HepG2 (cell line): ENCODE results near the gene PRR20G. TPM values are rescaled to one million over a fixed set of nuclear protein-coding genes. Genes with fewer than 3 reads are reported as not detected.

Experiments used
- ATAC-seq: fragments of 200-7000 bp; cut with Tn5 transposase; 3 replicates; pipeline ENCODE4 v1.9.1; 2020; ENCODE audit warnings: mild to moderate bottlenecking, moderate library complexity
- BruUV-seq: library from RNA; stranded (reverse); fragments of 400-500 nt; replicated peaks from 2 replicates; lab custom pipeline; 2021; lab: Mats Ljungman, UMichigan
- CTCF ChIA-PET: fragments of 300-600 bp; formaldehyde crosslinking; extraction: SDS; loops from one replicate; lab custom pipeline; 2021; ENCODE audit warnings: low total read pairs, inconsistent platforms, low intra/inter-chr PET ratio; lab: Yijun Ruan, JAX
- POLR2A ChIA-PET: fragments of 350-600 bp; sonication (Branson Sonifier 250); formaldehyde crosslinking; loops from one replicate; lab custom pipeline; 2020; ENCODE audit warnings: antibody characterized with exemption, inconsistent platforms; lab: Yijun Ruan, JAX
- DNase-seq: peaks from one replicate; pipeline ENCODE4 v3.0.0-alpha.2; 2015; ENCODE audit warnings: low spot score
- FAIRE-seq: peaks from 3 replicates; lab custom pipeline; 2011; peaks lifted over from hg19 to GRCh38; lab: Jason Lieb, UNC
- H2AFZ ChIP-seq: one replicate; pipeline ENCODE4 v1.6.1; 2011; ENCODE audit warnings: low read length, inconsistent platforms
- H3K27ac ChIP-seq: fragments of 300-600 bp; 3 replicates; pipeline ENCODE4 v1.8.0; 2011; ENCODE audit warnings: mixed run types, mild to moderate bottlenecking, mixed read lengths, low read length, inconsistent platforms; ENCODE audit not compliant: insufficient read depth; ENCODE audit errors: extremely low read length
- H3K27me3 ChIP-seq, 2 experiments: fragments of 200-600 bp in 1 of 2; 2 replicates in 1 of 2; 3 replicates in 1 of 2; pipeline versions ENCODE4 v1.6.0 to v1.8.0; 2011; ENCODE audit warnings: low read length in 2 of 2, mild to moderate bottlenecking in 2 of 2, moderate library complexity in 2 of 2, inconsistent platforms in 1 of 2; ENCODE audit not compliant: insufficient read depth in 2 of 2, control insufficient read depth in 1 of 2
- H3K36me3 ChIP-seq, 2 experiments: fragments of 200-600 bp in 1 of 2; replicated peaks in 1 of 2; 2 replicates in 1 of 2; 3 replicates in 1 of 2; pipeline versions ENCODE4 v1.5.1 to v1.8.0; 2011; ENCODE audit warnings: low read length in 2 of 2, inconsistent platforms in 1 of 2; ENCODE audit not compliant: insufficient read depth in 2 of 2, control insufficient read depth in 1 of 2
- H3K4me1 ChIP-seq: 2 replicates; pipeline ENCODE4 v1.5.1; 2012; ENCODE audit warnings: low read length, inconsistent platforms; ENCODE audit not compliant: insufficient read depth
- H3K4me2 ChIP-seq: 2 replicates; pipeline ENCODE4 v1.6.0; 2011; ENCODE audit warnings: low read depth, low read length, inconsistent platforms
- H3K4me3 ChIP-seq, 3 experiments: fragments of 200-600 bp in 1 of 3; sonication (generic), shearing (Covaris generic) in 1 of 3; replicated peaks in 1 of 3; 2 replicates each; pipeline ENCODE4 v1.5.1; 2011 to 2016; ENCODE audit warnings: low read length in 3 of 3, inconsistent platforms in 2 of 3, low read depth in 2 of 3, mild to moderate bottlenecking in 2 of 3, control low read depth in 1 of 3, mixed read lengths in 1 of 3; ENCODE audit not compliant: insufficient read depth in 1 of 3
- H3K79me2 ChIP-seq: one replicate; pipeline ENCODE4 v1.6.1; 2011; ENCODE audit warnings: low read length, inconsistent platforms; ENCODE audit not compliant: insufficient read depth
- H3K9ac ChIP-seq: 2 replicates; pipeline ENCODE4 v1.6.0; 2011; ENCODE audit warnings: mild to moderate bottlenecking, low read depth, low read length, inconsistent platforms; ENCODE audit not compliant: insufficient read depth
- H3K9me3 ChIP-seq: 2 replicates; pipeline ENCODE4 v1.5.1; 2012; ENCODE audit warnings: mild to moderate bottlenecking, low read length
- H4K20me1 ChIP-seq: 2 replicates; pipeline ENCODE4 v1.6.0; 2011; ENCODE audit warnings: inconsistent platforms, mild to moderate bottlenecking, low read length, moderate library complexity; ENCODE audit not compliant: insufficient read depth
- BRD4 ChIP-seq: sonication (generic); formaldehyde crosslinking; IDR thresholded peaks from 2 replicates; pipeline ENCODE4 v1.4.0; 2020; ENCODE audit warnings: missing genetic modification reagents
- DPF2 ChIP-seq: sonication (generic); formaldehyde crosslinking; IDR thresholded peaks from 2 replicates; pipeline ENCODE4 v1.4.0; 2020; ENCODE audit warnings: mild to moderate bottlenecking, low read depth, missing genetic modification reagents, borderline replicate concordance
- EHMT2 ChIP-seq: fragments of 200-600 bp; sonication (generic); IDR thresholded peaks from 2 replicates; pipeline ENCODE4 v1.7.0; 2017; ENCODE audit warnings: antibody characterized with exemption, low read depth, low read length, borderline replicate concordance
- GTF3A ChIP-seq: sonication (generic); formaldehyde crosslinking; conservative IDR thresholded peaks from 2 replicates; pipeline ENCODE4 v1.4.0; 2020; ENCODE audit warnings: mild to moderate bottlenecking, missing genetic modification reagents
- JUNB ChIP-seq: sonication (generic); formaldehyde crosslinking; IDR thresholded peaks from 2 replicates; pipeline ENCODE4 v1.8.0; 2022; ENCODE audit warnings: missing genetic modification reagents, mild to moderate bottlenecking, borderline replicate concordance
- MED13 ChIP-seq: sonication (generic); formaldehyde crosslinking; IDR thresholded peaks from 2 replicates; pipeline ENCODE4 v1.5.0; 2020; ENCODE audit warnings: missing genetic modification reagents
- NR1H2 ChIP-seq: sonication (generic); formaldehyde crosslinking; IDR thresholded peaks from 2 replicates; pipeline ENCODE4 v1.8.1; 2022; ENCODE audit warnings: low read depth, missing genetic modification reagents, borderline replicate concordance
- POGK ChIP-seq: sonication (generic); formaldehyde crosslinking; conservative IDR thresholded peaks from 2 replicates; pipeline ENCODE4 v1.8.0; 2022; ENCODE audit warnings: mild to moderate bottlenecking, moderate library complexity, missing genetic modification reagents
- SOX13 ChIP-seq, 3 experiments: fragments of 450-650 bp in 1 of 3; sonication (generic) in 1 of 3; formaldehyde crosslinking in 1 of 3; IDR thresholded peaks in 2 of 3; conservative IDR thresholded peaks in 1 of 3; 2 replicates each; pipeline versions ENCODE4 v1.5.0 to v1.6.1; 2016 to 2020; ENCODE audit warnings: antibody characterized with exemption in 1 of 3, mild to moderate bottlenecking in 1 of 3, missing compliant biosample characterization in 1 of 3, missing genetic modification reagents in 1 of 3, moderate library complexity in 1 of 3
- SP4 ChIP-seq: sonication (generic); formaldehyde crosslinking; IDR thresholded peaks from 2 replicates; pipeline ENCODE4 v1.8.1; 2023; ENCODE audit warnings: mild to moderate bottlenecking, missing genetic modification reagents
- SSRP1 ChIP-seq: IDR thresholded peaks from 2 replicates; pipeline ENCODE4 v1.6.1; 2016; ENCODE audit warnings: control low read depth
- U2AF2 ChIP-seq: fragments of 200-400 bp; formaldehyde crosslinking; IDR thresholded peaks from 2 replicates; pipeline ENCODE4 v1.6.1; 2017; ENCODE audit warnings: low read depth, mild to moderate bottlenecking, low read length
- ZNF24 ChIP-seq: fragments of 450-650 bp; IDR thresholded peaks from 2 replicates; pipeline ENCODE4 v1.6.1; 2017; ENCODE audit warnings: antibody characterized with exemption, mild to moderate bottlenecking
- ZNF674 ChIP-seq: sonication (generic); formaldehyde crosslinking; IDR thresholded peaks from 2 replicates; pipeline ENCODE4 v1.5.0; 2020; ENCODE audit warnings: low read depth, mild to moderate bottlenecking, missing genetic modification reagents
- WGBS: methylation state at CpG from one replicate; pipeline ENCODE4 v1.1.6; 2017; ENCODE audit warnings: low lambda C conversion rate; 5-methylcytosine and 5-hydroxymethylcytosine counted together
- in situ Hi-C: cut with HindIII; loops from 2 replicates; pipeline ENCODE4 v1.10.0; 2017; ENCODE audit warnings: low pct_unique_long_range_greater_than_20kb; ENCODE audit not compliant: extremely low pct_ligation_motif_present
- intact Hi-C: fragments of 100-400 bp; cut with micrococcal nuclease; formaldehyde crosslinking; loops from one replicate; pipeline ENCODE4 v1.10.0; 2022; ENCODE audit not compliant: unreplicated experiment
- polyA plus RNA-seq, 8 experiments: library from polyadenylated mRNA; depleted of rRNA in 3 of 8; stranded (reverse) in 7 of 8; unstranded in 1 of 8; fragments of >200 nt; fragmentation: Illumina TruSeq in 4 of 8; extraction: Trizol in 4 of 8; gene quantifications; 2 replicates each; pipeline versions ENCODE4 v1.2.1 to v1.2.3, GENCODE V29; 2011 to 2016; ENCODE audit warnings: low read depth in 4 of 8, missing spikeins in 1 of 8, mixed read lengths in 1 of 8; ENCODE audit not compliant: insufficient read depth in 1 of 8
- total RNA-seq, 5 experiments: library from RNA; depleted of rRNA; stranded (reverse); fragments of >200 nt; fragmentation: Illumina TruSeq; extraction: Trizol; gene quantifications; 2 replicates each; pipeline ENCODE4 v1.2.3, GENCODE V29; 2016; ENCODE audit warnings: low read depth in 1 of 5
- TF ChIP-seq, protein P1 (sequence below): sonication (generic); formaldehyde crosslinking; IDR thresholded peaks from 2 replicates; pipeline ENCODE4 v1.5.1; 2020; ENCODE audit warnings: missing genetic modification reagents, mild to moderate bottlenecking, borderline replicate concordance
- TF ChIP-seq, protein P2 (sequence below): sonication (generic); formaldehyde crosslinking; IDR thresholded peaks from 2 replicates; pipeline ENCODE4 v1.5.0; 2020; ENCODE audit warnings: missing genetic modification reagents

PRR20G gene
- total and polyA plus RNA-seq, 2 of the 13 experiments (the other 11 are each of a cell fraction or from before 2014, with no cell fraction given) = not detected

- Histone ChIP-seq H3K27ac (no peak overlapping the region), H4K20me1 (no peaks in the 10 kb centered on the region), H3K27me3 (peaks cover 0 to 5% of the 10 kb centered on the region in 2 experiments; a peak in 1 of 5 replicates), H3K4me3 (no peak overlapping the region), H2AFZ (no peak overlapping the region), H3K9ac (no peak overlapping the region), H3K4me1 (no peaks in the 10 kb centered on the region), H3K79me2 (no peaks in the 10 kb centered on the region), H3K9me3 (no peaks in the 10 kb centered on the region), H3K4me2 (no peak overlapping the region), H3K36me3 (no peaks in the 10 kb centered on the region)
- ATAC-seq = no peak
- no TSS peak for BruUV-seq
- TF ChIP-seq, protein P1, sequence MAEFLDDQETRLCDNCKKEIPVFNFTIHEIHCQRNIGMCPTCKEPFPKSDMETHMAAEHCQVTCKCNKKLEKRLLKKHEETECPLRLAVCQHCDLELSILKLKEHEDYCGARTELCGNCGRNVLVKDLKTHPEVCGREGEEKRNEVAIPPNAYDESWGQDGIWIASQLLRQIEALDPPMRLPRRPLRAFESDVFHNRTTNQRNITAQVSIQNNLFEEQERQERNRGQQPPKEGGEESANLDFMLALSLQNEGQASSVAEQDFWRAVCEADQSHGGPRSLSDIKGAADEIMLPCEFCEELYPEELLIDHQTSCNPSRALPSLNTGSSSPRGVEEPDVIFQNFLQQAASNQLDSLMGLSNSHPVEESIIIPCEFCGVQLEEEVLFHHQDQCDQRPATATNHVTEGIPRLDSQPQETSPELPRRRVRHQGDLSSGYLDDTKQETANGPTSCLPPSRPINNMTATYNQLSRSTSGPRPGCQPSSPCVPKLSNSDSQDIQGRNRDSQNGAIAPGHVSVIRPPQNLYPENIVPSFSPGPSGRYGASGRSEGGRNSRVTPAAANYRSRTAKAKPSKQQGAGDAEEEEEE (CRISPR knock-in tag) = no peak
- TF ChIP-seq EHMT2 = no peak
- no peak for TF ChIP-seq GTF3A (CRISPR knock-in tag)
- TF ChIP-seq BRD4 = no peak
- TF ChIP-seq SSRP1 (CRISPR knock-in tag) = no peak
- no peak for TF ChIP-seq DPF2 (CRISPR knock-in tag)
- TF ChIP-seq, protein P2, sequence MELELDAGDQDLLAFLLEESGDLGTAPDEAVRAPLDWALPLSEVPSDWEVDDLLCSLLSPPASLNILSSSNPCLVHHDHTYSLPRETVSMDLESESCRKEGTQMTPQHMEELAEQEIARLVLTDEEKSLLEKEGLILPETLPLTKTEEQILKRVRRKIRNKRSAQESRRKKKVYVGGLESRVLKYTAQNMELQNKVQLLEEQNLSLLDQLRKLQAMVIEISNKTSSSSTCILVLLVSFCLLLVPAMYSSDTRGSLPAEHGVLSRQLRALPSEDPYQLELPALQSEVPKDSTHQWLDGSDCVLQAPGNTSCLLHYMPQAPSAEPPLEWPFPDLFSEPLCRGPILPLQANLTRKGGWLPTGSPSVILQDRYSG (CRISPR knock-in tag) = no peak
- TF ChIP-seq ZNF24 = no peak
- TF ChIP-seq SOX13 (IDR thresholded peaks at IDR 0.05) = no peak
- no peak for TF ChIP-seq SOX13 (CRISPR knock-in tag; conservative IDR thresholded peaks at IDR 0.05 in 1 of 2, IDR thresholded peaks at IDR 0.05 in 1 of 2)
- TF ChIP-seq JUNB (CRISPR knock-in tag) = no peak
- no peak for TF ChIP-seq POGK
- TF ChIP-seq MED13 (CRISPR knock-in tag) = no peak
- TF ChIP-seq SP4 (CRISPR knock-in tag) = no peak
- TF ChIP-seq ZNF674 (CRISPR knock-in tag) = no peak
- no peak for TF ChIP-seq U2AF2
- TF ChIP-seq NR1H2 (CRISPR knock-in tag) = no peak
- ChIA-PET CTCF (no interaction called here), POLR2A (no interaction called here)
- no peak for DNase-seq
- FAIRE-seq = no peak
- in situ Hi-C loops = no loop called here
- WGBS = 6% methylated on average over 1 of the region's 5 CpGs
- intact Hi-C loops = no loop called here
Measured at GRCh38 chr3:127323581-127323980, 35.7 kb upstream of the PRR20G start.
